BLaER1 treated with 17β-estradiol and CSF1 and Interleukin-3, amounts not matched to agents 10 nM and 100 nM (cell line): ENCODE measurements around the gene STAMBPL1.
A peak's percentile ranks its signal among the peaks of the same experiment; 100 is the strongest.

Source experiments
- H3K27ac ChIP-seq, 11 experiments: shearing (Covaris generic); formaldehyde crosslinking; 2 replicates each; pipeline ENCODE4 v1.8.1; 2022
- H3K27me3 ChIP-seq, 11 experiments: shearing (Covaris generic); formaldehyde crosslinking; 2 replicates each; pipeline ENCODE4 v1.8.1; 2022
- H3K36me3 ChIP-seq, 11 experiments: shearing (Covaris generic); formaldehyde crosslinking; 2 replicates each; pipeline ENCODE4 v1.8.1; 2022
- H3K4me1 ChIP-seq, 10 experiments: shearing (Covaris generic); formaldehyde crosslinking; 2 replicates each; pipeline ENCODE4 v1.8.1; 2022
- H3K4me2 ChIP-seq, 11 experiments: shearing (Covaris generic); formaldehyde crosslinking; 2 replicates each; pipeline ENCODE4 v1.8.1; 2022
- H3K4me3 ChIP-seq, 10 experiments: shearing (Covaris generic); formaldehyde crosslinking; 2 replicates each; pipeline ENCODE4 v1.8.1; 2022
- H3K9ac ChIP-seq, 11 experiments: shearing (Covaris generic); formaldehyde crosslinking; 2 replicates each; pipeline ENCODE4 v1.8.1; 2022
- H3K9me3 ChIP-seq, 11 experiments: shearing (Covaris generic); formaldehyde crosslinking; replicated peaks in 1 of 11; 2 replicates each; pipeline ENCODE4 v1.8.1; 2022
- H4K20me1 ChIP-seq, 11 experiments: shearing (Covaris generic); formaldehyde crosslinking; 2 replicates each; pipeline ENCODE4 v1.8.1; 2022
- Cebpa-rat ChIP-seq, 11 experiments: shearing (Covaris generic); IDR thresholded peaks; 2 replicates each; pipeline ENCODE4 v1.8.1; 2022

Gene STAMBPL1

DNA sequence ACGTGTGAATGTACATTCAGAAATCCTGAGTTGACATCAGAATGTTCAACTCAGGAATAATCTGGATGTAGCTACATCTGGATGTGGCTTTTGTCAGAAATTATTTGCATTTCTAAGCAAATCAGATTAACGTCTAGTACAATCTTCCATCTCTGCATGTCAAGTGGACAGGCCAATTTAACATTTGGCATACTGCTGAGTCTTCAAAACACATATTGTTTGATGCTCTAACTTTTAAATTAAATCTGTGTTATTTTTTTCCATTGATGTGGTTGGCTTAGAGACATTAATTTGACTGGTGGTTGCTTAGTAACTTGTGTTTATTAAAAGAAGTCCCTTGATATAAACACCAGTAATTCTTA lies 3.4 kb downstream of the STAMBPL1 start:
- Histone ChIP-seq H3K4me1 (peaks cover 25 to 40% (median 28%) of the 10 kb centered on the region in 10 experiments), H3K27me3 (no peaks in the 10 kb centered on the region), H3K9ac (no peak overlapping the region), H3K36me3 (no peaks in the 10 kb centered on the region), H4K20me1 (no peaks in the 10 kb centered on the region), H3K4me2 (no peak overlapping the region), H3K4me3 (no peak overlapping the region), H3K27ac (no peak overlapping the region), H3K9me3 (no peaks in the 10 kb centered on the region)
- no peak for TF ChIP-seq Cebpa-rat (IDR thresholded peaks at IDR 0.05)

DNA sequence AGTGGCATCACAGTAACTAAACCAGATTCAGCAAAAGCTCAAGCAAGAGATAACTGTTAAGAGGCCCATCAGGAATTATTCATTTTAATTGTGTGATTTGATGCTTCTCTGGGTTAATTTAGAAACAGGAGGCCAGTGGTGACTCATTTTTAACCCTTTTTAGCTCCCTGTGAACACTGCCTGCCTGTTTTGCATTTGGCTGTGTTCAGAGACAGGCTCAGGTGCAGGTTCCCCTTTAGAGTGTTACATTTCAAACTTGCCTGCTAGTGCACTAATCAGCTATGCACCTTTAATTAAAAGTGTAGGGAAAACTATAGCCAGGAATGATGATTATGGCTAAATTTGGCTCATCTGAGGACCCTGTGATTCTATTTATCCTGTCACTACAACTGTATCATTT lies 6.5 kb downstream of the STAMBPL1 start:
- no peaks in the 10 kb centered on the region for H3K36me3 ChIP-seq
- TF ChIP-seq Cebpa-rat (IDR thresholded peaks at IDR 0.05) = no peak
- H3K4me2 ChIP-seq = peak overlapping the region in 2 of 11 experiments; percentile 5 to 19; a peak in 1 of 22 replicates
- no peaks in the 10 kb centered on the region for H3K9me3 ChIP-seq
- no peak overlapping the region for H3K4me3 ChIP-seq
- H3K4me1 ChIP-seq = peaks cover 10 to 27% (median 14%) of the 10 kb centered on the region in 10 experiments
- H3K27me3 ChIP-seq = no peaks in the 10 kb centered on the region
- H3K27ac ChIP-seq = no peak overlapping the region
- H3K9ac ChIP-seq = no peak overlapping the region
- no peaks in the 10 kb centered on the region for H4K20me1 ChIP-seq

DNA sequence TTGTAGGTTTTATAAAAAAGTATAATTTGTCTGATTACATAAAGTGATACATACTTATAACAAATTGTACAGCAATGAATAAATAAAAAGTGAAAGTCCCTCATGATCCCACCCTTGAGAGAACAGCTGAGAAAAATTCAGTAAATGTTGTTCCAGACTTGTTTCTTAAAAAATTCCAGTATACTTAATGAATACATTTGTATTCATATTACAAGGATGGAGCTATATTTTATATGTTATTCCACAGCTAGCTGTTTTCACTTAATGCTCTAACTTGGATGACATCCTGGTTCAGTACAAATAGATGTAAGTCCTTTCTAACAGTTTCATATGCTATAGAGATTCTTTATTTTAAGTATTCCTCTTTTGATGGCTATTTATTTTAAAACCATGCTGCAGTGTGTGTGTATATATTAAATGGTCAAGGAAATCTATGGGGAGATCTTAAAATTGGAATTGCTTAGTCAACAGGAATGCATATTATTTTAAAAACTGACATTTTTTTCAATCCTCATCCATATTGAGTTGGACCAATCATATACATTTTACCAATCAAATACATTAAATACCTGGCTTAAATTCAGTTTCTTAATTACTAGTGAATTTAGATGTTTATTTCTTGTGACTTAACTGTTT lies 8.9 kb downstream of the STAMBPL1 start:
- Histone ChIP-seq H4K20me1 (no peaks in the 10 kb centered on the region), H3K27ac (no peak overlapping the region), H3K4me3 (no peak overlapping the region), H3K4me2 (no peak overlapping the region), H3K4me1 (peaks cover 0 to 13% (median 2%) of the 10 kb centered on the region in 10 experiments; a peak in 9 of 20 replicates), H3K27me3 (no peaks in the 10 kb centered on the region), H3K9ac (no peak overlapping the region), H3K36me3 (no peaks in the 10 kb centered on the region), H3K9me3 (no peaks in the 10 kb centered on the region)
- TF ChIP-seq Cebpa-rat (IDR thresholded peaks at IDR 0.05) = no peak

DNA sequence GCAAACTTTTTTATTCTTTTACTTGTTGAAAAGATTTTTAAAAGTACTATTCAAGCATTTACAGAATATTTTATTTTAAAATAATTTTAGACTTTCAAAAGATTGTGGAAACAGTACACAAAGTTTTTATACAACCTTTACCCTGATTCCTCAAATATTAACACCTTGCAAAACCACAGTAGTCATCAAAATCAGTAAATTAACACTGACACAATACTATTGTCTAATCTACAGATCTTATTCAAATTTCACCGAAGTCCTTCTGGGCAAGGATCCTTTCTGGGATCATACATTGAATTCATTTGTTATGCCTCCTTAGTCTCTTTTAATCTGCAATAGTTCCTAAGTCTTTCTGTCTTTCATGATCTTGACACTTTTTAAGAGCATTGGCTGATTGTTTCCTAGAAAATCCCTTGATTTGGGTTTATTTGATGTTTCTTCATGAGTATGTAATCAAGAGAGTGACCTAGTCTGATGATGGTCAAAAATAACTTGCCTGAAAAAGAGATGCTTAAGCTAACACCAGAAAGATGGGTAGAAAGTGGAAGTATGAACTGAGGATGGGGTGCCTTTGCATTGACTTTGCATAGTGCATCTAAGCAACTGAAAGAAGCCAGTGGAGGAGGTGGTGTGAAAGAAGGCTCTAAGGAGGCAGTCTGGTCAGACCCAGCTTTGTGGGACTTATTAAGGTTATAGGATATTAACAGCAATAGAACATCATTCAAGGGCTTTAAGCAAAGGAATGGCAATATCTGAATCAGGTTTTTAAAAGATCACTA lies 9.7 kb downstream of the STAMBPL1 start:
- Histone ChIP-seq H3K4me2 (no peak overlapping the region; a peak in 1 of 22 replicates), H3K4me1 (peaks cover 0 to 13% (median 2%) of the 10 kb centered on the region in 10 experiments; a peak in 9 of 20 replicates), H3K9ac (no peak overlapping the region), H3K4me3 (no peak overlapping the region), H3K27ac (no peak overlapping the region), H3K36me3 (no peaks in the 10 kb centered on the region), H4K20me1 (no peaks in the 10 kb centered on the region), H3K9me3 (no peaks in the 10 kb centered on the region), H3K27me3 (no peaks in the 10 kb centered on the region)
- no peak for TF ChIP-seq Cebpa-rat (IDR thresholded peaks at IDR 0.05)

- H3K9me3 ChIP-seq = no peaks in the 10 kb centered on the region
- no peak overlapping the region for H3K4me3 ChIP-seq
- H3K4me1 ChIP-seq = peaks cover 0 to 13% (median 2%) of the 10 kb centered on the region in 10 experiments; a peak in 9 of 20 replicates
- H3K27me3 ChIP-seq = no peaks in the 10 kb centered on the region
- no peak overlapping the region for H3K9ac ChIP-seq
- no peaks in the 10 kb centered on the region for H3K36me3 ChIP-seq
- H3K4me2 ChIP-seq = peak overlapping the region in 2 of 11 experiments; percentile 14; a peak in 2 of 22 replicates
- H3K27ac ChIP-seq = no peak overlapping the region
- no peak for TF ChIP-seq Cebpa-rat (IDR thresholded peaks at IDR 0.05)
- H4K20me1 ChIP-seq = no peaks in the 10 kb centered on the region
These were observed 10.8 kb downstream of the STAMBPL1 start for GRCh38 chr10:88890681-88891381.

DNA sequence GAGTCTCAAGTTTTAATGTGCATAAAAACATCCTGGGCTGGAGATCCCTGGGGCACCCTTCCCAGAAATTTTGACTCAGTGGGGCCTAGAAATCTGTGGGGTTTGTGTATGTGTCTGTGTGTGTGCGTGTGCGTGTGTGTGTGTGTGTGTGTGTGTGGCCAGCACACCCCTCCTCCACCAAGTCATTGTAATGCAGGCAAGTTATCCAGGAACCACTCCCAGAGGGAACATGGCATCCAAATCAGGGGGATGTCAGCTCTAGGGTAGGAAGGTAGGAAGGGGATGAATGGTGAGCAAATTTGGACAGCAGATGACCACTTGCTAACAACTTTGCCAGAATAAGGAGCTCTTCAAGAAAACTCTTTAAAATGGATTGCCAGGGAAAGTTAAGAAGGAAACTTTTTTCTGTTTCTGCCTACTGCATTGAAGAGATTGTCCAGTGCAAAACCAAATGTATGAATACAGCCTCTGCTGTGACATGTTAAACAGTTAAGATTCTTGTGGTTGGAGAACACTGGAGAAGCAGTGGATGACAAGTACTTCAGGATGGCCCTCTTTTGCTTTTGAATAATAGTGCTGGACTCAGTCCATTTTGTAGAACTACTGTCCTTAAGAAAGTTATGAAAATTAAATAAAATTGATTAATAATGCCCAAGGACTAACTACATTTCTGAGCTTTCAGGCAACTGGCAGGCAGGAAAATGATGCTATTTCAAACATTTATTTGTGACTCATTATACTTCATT lies 12.3 kb downstream of the STAMBPL1 start:
- Histone ChIP-seq H3K27ac (no peak overlapping the region), H3K9ac (no peak overlapping the region), H3K27me3 (no peaks in the 10 kb centered on the region), H3K4me3 (no peak overlapping the region), H3K9me3 (no peaks in the 10 kb centered on the region), H3K4me2 (no peak overlapping the region), H4K20me1 (no peaks in the 10 kb centered on the region), H3K4me1 (peaks cover 0 to 22% (median 0%) of the 10 kb centered on the region in 10 experiments; a peak in 5 of 20 replicates), H3K36me3 (no peaks in the 10 kb centered on the region)
- TF ChIP-seq Cebpa-rat (IDR thresholded peaks at IDR 0.05) = no peak

- H3K9me3 ChIP-seq = no peaks in the 10 kb centered on the region
- TF ChIP-seq Cebpa-rat (IDR thresholded peaks at IDR 0.05) = no peak
- no peaks in the 10 kb centered on the region for H3K36me3 ChIP-seq
- no peak overlapping the region for H3K9ac ChIP-seq
- H3K27me3 ChIP-seq = no peaks in the 10 kb centered on the region
- peaks cover 0 to 22% (median 0%) of the 10 kb centered on the region in 10 experiments; a peak in 5 of 20 replicates for H3K4me1 ChIP-seq
- H3K4me2 ChIP-seq = no peak overlapping the region
- no peaks in the 10 kb centered on the region for H4K20me1 ChIP-seq
- H3K4me3 ChIP-seq = no peak overlapping the region
- no peak overlapping the region for H3K27ac ChIP-seq
These were observed 13.6 kb downstream of the STAMBPL1 start for GRCh38 chr10:88893611-88894010.

DNA sequence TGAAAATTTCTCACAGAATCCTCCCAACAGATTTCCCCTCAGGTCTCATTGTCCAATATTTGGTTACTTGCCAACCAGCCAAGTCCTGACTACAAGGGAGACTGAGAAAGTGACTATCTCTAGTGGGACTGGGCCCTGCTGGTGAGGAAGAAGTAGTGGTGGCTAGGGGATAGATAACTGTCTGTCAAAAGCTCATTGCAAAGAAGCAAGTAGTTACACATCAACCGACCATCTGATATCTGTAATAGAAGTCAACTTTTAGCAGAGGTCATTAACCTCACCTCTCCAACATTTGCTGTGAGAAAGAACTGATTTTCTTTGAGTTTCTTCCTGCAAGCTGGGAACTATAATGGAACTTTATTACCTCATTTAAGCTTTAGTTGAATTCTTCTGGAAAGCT lies 15.2 kb downstream of the STAMBPL1 start:
- H3K9me3 ChIP-seq = no peaks in the 10 kb centered on the region
- H3K27me3 ChIP-seq = no peaks in the 10 kb centered on the region
- H3K9ac ChIP-seq = no peak overlapping the region
- H3K4me2 ChIP-seq = no peak overlapping the region
- TF ChIP-seq Cebpa-rat (IDR thresholded peaks at IDR 0.05) = no peak
- no peak overlapping the region for H3K27ac ChIP-seq
- no peaks in the 10 kb centered on the region for H4K20me1 ChIP-seq
- no peaks in the 10 kb centered on the region for H3K36me3 ChIP-seq
- no peak overlapping the region for H3K4me3 ChIP-seq
- peaks cover 0 to 30% (median under 1%) of the 10 kb centered on the region in 10 experiments; a peak in 10 of 20 replicates for H3K4me1 ChIP-seq
